Trophoblast cell (in vitro differentiated cells and primary cell): ENCODE data around the gene FRY.

ENCODE experiments used
- DNase-seq, 2 donors: peaks; one replicate each; pipeline ENCODE4 v3.0.0-alpha.2; 2016
- H2AFZ ChIP-seq: 2 replicates; pipeline ENCODE4 v1.6.1; 2013; ENCODE audit warnings: low read length, moderate library complexity, mild to moderate bottlenecking; ENCODE audit not compliant: insufficient read depth, poor library complexity
- H2AK5ac ChIP-seq: 2 replicates; pipeline ENCODE4 v1.6.1; 2013; ENCODE audit warnings: mild to moderate bottlenecking, low read length
- H2BK120ac ChIP-seq: 2 replicates; pipeline ENCODE4 v1.6.1; 2013; ENCODE audit warnings: low read length, mild to moderate bottlenecking, moderate library complexity; ENCODE audit not compliant: insufficient read depth, poor library complexity
- H2BK12ac ChIP-seq: 2 replicates; pipeline ENCODE4 v1.6.1; 2013; ENCODE audit warnings: mild to moderate bottlenecking, low read length, moderate library complexity
- H2BK5ac ChIP-seq: 2 replicates; pipeline ENCODE4 v1.6.1; 2013; ENCODE audit warnings: low read length, low read depth, moderate library complexity, mild to moderate bottlenecking; ENCODE audit not compliant: poor library complexity
- H3K14ac ChIP-seq: 2 replicates; pipeline ENCODE4 v1.6.1; 2013; ENCODE audit warnings: mild to moderate bottlenecking, low read length
- H3K18ac ChIP-seq: 2 replicates; pipeline ENCODE4 v1.6.1; 2013; ENCODE audit warnings: mild to moderate bottlenecking, low read length
- H3K23ac ChIP-seq: 2 replicates; pipeline ENCODE4 v1.6.1; 2013; ENCODE audit warnings: low read length
- H3K27ac ChIP-seq: 2 replicates; pipeline ENCODE4 v1.5.1; 2013; ENCODE audit warnings: low read depth, mild to moderate bottlenecking, inconsistent platforms, low read length, moderate library complexity
- H3K27me3 ChIP-seq: 2 replicates; pipeline ENCODE4 v1.6.1; 2013; ENCODE audit warnings: inconsistent platforms, mild to moderate bottlenecking, low read length, moderate library complexity; ENCODE audit not compliant: insufficient read depth
- H3K36me3 ChIP-seq, 2 experiments: 1 replicate in 1 of 2; 2 replicates in 1 of 2; pipeline ENCODE4 v1.6.1; 2013; ENCODE audit warnings: low read length in 2 of 2, mild to moderate bottlenecking in 2 of 2, moderate library complexity in 1 of 2; ENCODE audit not compliant: insufficient read depth in 2 of 2, control insufficient read depth in 1 of 2
- H3K4ac ChIP-seq: 2 replicates; pipeline ENCODE4 v1.6.1; 2013; ENCODE audit warnings: low read depth, mild to moderate bottlenecking, low read length, moderate library complexity
- H3K4me1 ChIP-seq, 2 experiments: 1 replicate in 1 of 2; 2 replicates in 1 of 2; pipeline ENCODE4 v1.6.1; 2013; ENCODE audit warnings: low read length in 2 of 2, mild to moderate bottlenecking in 2 of 2, moderate library complexity in 1 of 2; ENCODE audit not compliant: insufficient read depth in 2 of 2, control insufficient read depth in 1 of 2
- H3K4me2 ChIP-seq: 2 replicates; pipeline ENCODE4 v1.6.1; 2013; ENCODE audit warnings: inconsistent platforms, mild to moderate bottlenecking, low read length, moderate library complexity
- H3K4me3 ChIP-seq: 2 replicates; pipeline ENCODE4 v1.5.1; 2013; ENCODE audit warnings: mild to moderate bottlenecking, low read depth, low read length, inconsistent platforms
- H3K79me1 ChIP-seq: one replicate; pipeline ENCODE4 v1.6.1; 2013; ENCODE audit warnings: low read length
- H3K79me2 ChIP-seq: 2 replicates; pipeline ENCODE4 v1.6.1; 2013; ENCODE audit warnings: low read length, mild to moderate bottlenecking; ENCODE audit not compliant: control insufficient read depth, insufficient read depth, poor library complexity
- H3K9ac ChIP-seq: 2 replicates; pipeline ENCODE4 v1.6.1; 2013; ENCODE audit warnings: mild to moderate bottlenecking, low read length
- H3K9me3 ChIP-seq: 2 replicates; pipeline ENCODE4 v1.6.1; 2013; ENCODE audit warnings: low read depth, mild to moderate bottlenecking, control low read depth, inconsistent platforms, low read length; ENCODE audit not compliant: insufficient read depth
- H4K12ac ChIP-seq: 2 replicates; pipeline ENCODE4 v1.6.1; 2013; ENCODE audit warnings: low read depth, mild to moderate bottlenecking, low read length, moderate library complexity
- H4K8ac ChIP-seq: 2 replicates; pipeline ENCODE4 v1.6.1; 2013; ENCODE audit warnings: low read depth, mild to moderate bottlenecking, low read length, moderate library complexity
- H4K91ac ChIP-seq: one replicate; pipeline ENCODE4 v1.6.1; 2013; ENCODE audit warnings: low read depth, mild to moderate bottlenecking, low read length, moderate library complexity
- WGBS: extraction: QIAGEN DNeasy Blood & Tissue Kit; methylation state at CpG from one replicate; pipeline ENCODE4 v1.1.7; 2013; ENCODE audit warnings: missing lambda C conversion rate; ENCODE audit not compliant: insufficient read length, insufficient coverage; ENCODE audit errors: extremely low coverage; 5-methylcytosine and 5-hydroxymethylcytosine counted together

The FRY gene

DNA sequence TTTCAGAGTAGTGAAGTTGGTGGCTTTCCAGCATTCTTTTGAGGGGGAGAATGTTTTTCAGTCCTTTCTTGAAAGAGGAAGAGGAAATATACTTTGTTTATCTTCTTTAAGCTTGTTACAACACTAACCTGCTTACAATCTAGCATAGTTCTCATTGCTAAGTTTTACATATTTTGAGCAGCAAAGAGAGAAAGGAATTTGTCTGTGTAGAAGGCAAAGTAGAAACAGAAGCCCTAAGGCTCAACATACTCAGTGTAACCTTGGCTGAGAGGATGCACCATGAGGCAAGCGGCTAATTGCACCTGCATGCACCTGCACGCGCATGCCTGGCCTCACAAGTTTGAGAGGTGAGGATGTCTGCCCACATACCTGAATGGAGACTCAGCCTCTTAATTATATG lies 2.2 kb downstream of the FRY start:
- Histone ChIP-seq H2BK5ac (no peak overlapping the region), H3K4me2 (no peak overlapping the region), H3K27me3 (no peaks in the 10 kb centered on the region), H3K14ac (no peak overlapping the region), H3K4me3 (no peak overlapping the region), H3K23ac (no peak overlapping the region), H4K91ac (no peak overlapping the region), H3K9ac (no peak overlapping the region), H3K27ac (no peak overlapping the region), H2BK12ac (no peak overlapping the region), H3K36me3 (no peaks in the 10 kb centered on the region), H2AFZ (no peak overlapping the region), H3K18ac (no peak overlapping the region), H4K8ac (no peak overlapping the region), H4K12ac (no peak overlapping the region), H2BK120ac (no peak overlapping the region), H2AK5ac (no peak overlapping the region), H3K4me1 (peaks cover 0 to 4% of the 10 kb centered on the region in 2 experiments), H3K4ac (no peak overlapping the region), H3K79me2 (no peaks in the 10 kb centered on the region), H3K79me1 (no peaks in the 10 kb centered on the region), H3K9me3 (no peaks in the 10 kb centered on the region)
- no CpG with 5 or more reads among the region's 3 CpGs for WGBS
- DNase-seq = peak; percentile 94 to 97

- DNase-seq = peak; percentile 42 to 88
- Histone ChIP-seq H3K27ac (no peak overlapping the region), H2BK120ac (no peak overlapping the region), H2AK5ac (no peak overlapping the region), H3K9me3 (no peaks in the 10 kb centered on the region), H3K36me3 (no peaks in the 10 kb centered on the region), H3K4me2 (no peak overlapping the region), H3K9ac (no peak overlapping the region), H3K79me2 (no peaks in the 10 kb centered on the region), H3K4me1 (peaks cover 0 to 4% of the 10 kb centered on the region in 2 experiments), H3K18ac (no peak overlapping the region), H3K4me3 (no peak overlapping the region), H3K23ac (no peak overlapping the region), H3K14ac (no peak overlapping the region), H3K79me1 (no peaks in the 10 kb centered on the region), H4K8ac (no peak overlapping the region), H3K4ac (no peak overlapping the region), H2BK12ac (no peak overlapping the region), H2BK5ac (no peak overlapping the region), H2AFZ (no peak overlapping the region), H4K91ac (no peak overlapping the region), H4K12ac (no peak overlapping the region), H3K27me3 (no peaks in the 10 kb centered on the region)
- whole genome bisulfite sequencing = no CpG with 5 or more reads among the region's 2 CpGs
Observed at GRCh38 chr13:32035716-32036115, 4.1 kb downstream of the FRY start.

- Histone ChIP-seq H3K14ac (no peak overlapping the region), H2BK12ac (no peak overlapping the region), H2BK5ac (no peak overlapping the region), H3K4ac (no peak overlapping the region), H3K79me1 (no peaks in the 10 kb centered on the region), H3K4me1 (peaks cover 0 to 2% of the 10 kb centered on the region in 2 experiments), H3K27ac (no peak overlapping the region), H4K8ac (no peak overlapping the region), H2AK5ac (no peak overlapping the region), H4K91ac (no peak overlapping the region), H3K79me2 (no peaks in the 10 kb centered on the region), H2BK120ac (no peak overlapping the region), H3K4me2 (no peak overlapping the region), H3K9me3 (no peaks in the 10 kb centered on the region), H2AFZ (no peak overlapping the region), H3K36me3 (no peaks in the 10 kb centered on the region), H4K12ac (no peak overlapping the region), H3K27me3 (no peaks in the 10 kb centered on the region), H3K4me3 (no peak overlapping the region), H3K23ac (no peak overlapping the region), H3K18ac (no peak overlapping the region), H3K9ac (no peak overlapping the region)
- no peak for DNase-seq
- no CpG with 5 or more reads among the region's 4 CpGs for WGBS
Observed at GRCh38 chr13:32036126-32036695, 4.6 kb downstream of the FRY start.

GRCh38 chr13:32036757-32037156 lies 5.2 kb downstream of the FRY start:
- H3K9me3 ChIP-seq = no peaks in the 10 kb centered on the region
- H3K4me1 ChIP-seq = no peaks in the 10 kb centered on the region
- H2AFZ ChIP-seq = no peak overlapping the region
- H4K12ac ChIP-seq = no peak overlapping the region
- H3K27me3 ChIP-seq = no peaks in the 10 kb centered on the region
- no peak overlapping the region for H3K23ac ChIP-seq
- no peak overlapping the region for H3K4ac ChIP-seq
- no peak overlapping the region for H2AK5ac ChIP-seq
- H4K8ac ChIP-seq = no peak overlapping the region
- no peak overlapping the region for H2BK12ac ChIP-seq
- no peak overlapping the region for H3K18ac ChIP-seq
- no peak overlapping the region for H3K9ac ChIP-seq
- H4K91ac ChIP-seq = no peak overlapping the region
- H3K4me3 ChIP-seq = no peak overlapping the region
- H3K4me2 ChIP-seq = no peak overlapping the region
- no peaks in the 10 kb centered on the region for H3K79me1 ChIP-seq
- H3K79me2 ChIP-seq = no peaks in the 10 kb centered on the region
- no peak overlapping the region for H3K14ac ChIP-seq
- no CpG with 5 or more reads among the region's 2 CpGs for WGBS
- H3K27ac ChIP-seq = no peak overlapping the region
- H2BK5ac ChIP-seq = no peak overlapping the region
- H3K36me3 ChIP-seq = no peaks in the 10 kb centered on the region
- no peak overlapping the region for H2BK120ac ChIP-seq
- no peak for DNase-seq
